HepG2 (cell line): Measurements from ENCODE around the gene ABCA8. TPM values are rescaled to one million over a fixed set of nuclear protein-coding genes. Genes with fewer than 3 reads are reported as not detected.

Experiments
- BRF2 ChIP-seq: sonication (generic); formaldehyde crosslinking; IDR thresholded peaks from 2 replicates; pipeline ENCODE4 v1.8.1; 2022; ENCODE audit warnings: mild to moderate bottlenecking, missing genetic modification reagents
- CHD4 ChIP-seq: fragments of 200-600 bp; sonication (generic); IDR thresholded peaks from 2 replicates; pipeline ENCODE4 v1.7.0; 2017; ENCODE audit warnings: mild to moderate bottlenecking, low read length, borderline replicate concordance
- CREM ChIP-seq, 2 experiments: sonication (generic) in 1 of 2; formaldehyde crosslinking in 1 of 2; IDR thresholded peaks; 2 replicates each; pipeline versions ENCODE4 v1.4.0 to v1.6.1; 2016 to 2020; ENCODE audit warnings: antibody characterized with exemption in 1 of 2, mild to moderate bottlenecking in 1 of 2, missing genetic modification reagents in 1 of 2
- EHMT2 ChIP-seq: fragments of 200-600 bp; sonication (generic); IDR thresholded peaks from 2 replicates; pipeline ENCODE4 v1.7.0; 2017; ENCODE audit warnings: antibody characterized with exemption, low read depth, low read length, borderline replicate concordance
- ELK4 ChIP-seq: sonication (generic); formaldehyde crosslinking; IDR thresholded peaks from 2 replicates; pipeline ENCODE4 v1.9.0; 2021; ENCODE audit warnings: missing genetic modification reagents, borderline replicate concordance
- FOSL2 ChIP-seq: sonication (generic); formaldehyde crosslinking; IDR thresholded peaks from 2 replicates; pipeline ENCODE4 v1.4.0; 2020; ENCODE audit warnings: missing genetic modification reagents
- FOXA3 ChIP-seq: IDR thresholded peaks from 2 replicates; pipeline ENCODE4 v1.6.1; 2016; ENCODE audit warnings: missing genetic modification reagents, missing compliant biosample characterization
- IKZF1 ChIP-seq: fragments of 450-650 bp; IDR thresholded peaks from 2 replicates; pipeline ENCODE4 v1.7.1; 2016
- KAT8 ChIP-seq: IDR thresholded peaks from 2 replicates; pipeline ENCODE4 v1.6.1; 2016; ENCODE audit warnings: missing genetic modification reagents, missing compliant biosample characterization
- KDM5B ChIP-seq: sonication (generic); formaldehyde crosslinking; IDR thresholded peaks from 2 replicates; pipeline ENCODE4 v1.4.0; 2020; ENCODE audit warnings: missing genetic modification reagents, mild to moderate bottlenecking, borderline replicate concordance
- MLX ChIP-seq: IDR thresholded peaks from 2 replicates; pipeline ENCODE4 v1.6.1; 2016
- MNT ChIP-seq: fragments of 450-650 bp; IDR thresholded peaks from 2 replicates; pipeline ENCODE4 v1.6.1; 2016
- RBAK ChIP-seq: sonication (generic); formaldehyde crosslinking; IDR thresholded peaks from 2 replicates; pipeline ENCODE4 v1.5.1; 2020; ENCODE audit warnings: mild to moderate bottlenecking, missing genetic modification reagents
- TBX2 ChIP-seq: sonication (generic); formaldehyde crosslinking; IDR thresholded peaks from 2 replicates; pipeline ENCODE4 v1.5.0; 2020; ENCODE audit warnings: missing genetic modification reagents, mild to moderate bottlenecking, borderline replicate concordance
- ZBTB4 ChIP-seq: sonication (generic); formaldehyde crosslinking; IDR thresholded peaks from 2 replicates; pipeline ENCODE4 v1.4.0; 2020; ENCODE audit warnings: missing genetic modification reagents, mild to moderate bottlenecking, borderline replicate concordance
- ZNF414 ChIP-seq: sonication (generic); formaldehyde crosslinking; IDR thresholded peaks from 2 replicates; pipeline ENCODE4 v1.5.0; 2020; ENCODE audit warnings: missing genetic modification reagents
- ZNF746 ChIP-seq: sonication (generic); formaldehyde crosslinking; IDR thresholded peaks from 2 replicates; pipeline ENCODE4 v1.8.0; 2022; ENCODE audit warnings: mild to moderate bottlenecking, missing genetic modification reagents
- ZNF784 ChIP-seq: sonication (generic); formaldehyde crosslinking; IDR thresholded peaks from 2 replicates; pipeline ENCODE4 v1.5.1; 2020; ENCODE audit warnings: missing genetic modification reagents, mild to moderate bottlenecking, borderline replicate concordance
- polyA plus RNA-seq, 8 experiments: library from polyadenylated mRNA; depleted of rRNA in 3 of 8; stranded (reverse) in 7 of 8; unstranded in 1 of 8; fragments of >200 nt; fragmentation: Illumina TruSeq in 4 of 8; extraction: Trizol in 4 of 8; gene quantifications; 2 replicates each; pipeline versions ENCODE4 v1.2.1 to v1.2.3, GENCODE V29; 2011 to 2016; ENCODE audit warnings: low read depth in 4 of 8, missing spikeins in 1 of 8, mixed read lengths in 1 of 8; ENCODE audit not compliant: insufficient read depth in 1 of 8
- total RNA-seq, 5 experiments: library from RNA; depleted of rRNA; stranded (reverse); fragments of >200 nt; fragmentation: Illumina TruSeq; extraction: Trizol; gene quantifications; 2 replicates each; pipeline ENCODE4 v1.2.3, GENCODE V29; 2016; ENCODE audit warnings: low read depth in 1 of 5

Gene ABCA8
- total and polyA plus RNA-seq, 2 of the 13 experiments (the other 11 are each of a cell fraction or from before 2014, with no cell fraction given) = 0.05 to 0.18 TPM

- TF ChIP-seq ZNF784 (CRISPR knock-in tag) (no peak), IKZF1 (no peak), BRF2 (CRISPR knock-in tag) (no peak), ZNF414 (CRISPR knock-in tag) (0 out of 2 replicates have a peak, but pooled peaks have one; percentile 35), ZNF746 (CRISPR knock-in tag) (peak; percentile 53; the same call in 1 of the 2 replicates), CHD4 (peak; percentile 85; the same call in 1 of the 2 replicates), FOSL2 (CRISPR knock-in tag) (peak; percentile 94), CREM (IDR thresholded peaks at IDR 0.05) (peak; percentile 82), CREM (CRISPR knock-in tag; IDR thresholded peaks at IDR 0.05) (no peak), TBX2 (peak; percentile 95), MNT (0 out of 2 replicates have a peak, but pooled peaks have one; percentile 16), ZBTB4 (peak; percentile 89; the same call in 1 of the 2 replicates), FOXA3 (CRISPR knock-in tag) (peak; percentile 72), RBAK (CRISPR knock-in tag) (peak; percentile 62; the same call in 1 of the 2 replicates), ELK4 (CRISPR knock-in tag) (no peak), EHMT2 (peak; percentile 96; the same call in 1 of the 2 replicates), KAT8 (CRISPR knock-in tag) (peak; percentile 72), MLX (CRISPR knock-in tag) (peak; percentile 86), KDM5B (CRISPR knock-in tag) (peak; percentile 38; the same call in 1 of the 2 replicates)
Measured at GRCh38 chr17:68820825-68821481, 134.2 kb downstream of the ABCA8 start (continued).
